Measurements from ENCODE around the gene CCL27. TPM values are rescaled to one million over a fixed set of nuclear protein-coding genes. Genes with fewer than 3 reads are reported as not detected.

The CCL27 gene
- total RNA-seq, 1 donor from 2014 or later = 1.1 TPM

DNA sequence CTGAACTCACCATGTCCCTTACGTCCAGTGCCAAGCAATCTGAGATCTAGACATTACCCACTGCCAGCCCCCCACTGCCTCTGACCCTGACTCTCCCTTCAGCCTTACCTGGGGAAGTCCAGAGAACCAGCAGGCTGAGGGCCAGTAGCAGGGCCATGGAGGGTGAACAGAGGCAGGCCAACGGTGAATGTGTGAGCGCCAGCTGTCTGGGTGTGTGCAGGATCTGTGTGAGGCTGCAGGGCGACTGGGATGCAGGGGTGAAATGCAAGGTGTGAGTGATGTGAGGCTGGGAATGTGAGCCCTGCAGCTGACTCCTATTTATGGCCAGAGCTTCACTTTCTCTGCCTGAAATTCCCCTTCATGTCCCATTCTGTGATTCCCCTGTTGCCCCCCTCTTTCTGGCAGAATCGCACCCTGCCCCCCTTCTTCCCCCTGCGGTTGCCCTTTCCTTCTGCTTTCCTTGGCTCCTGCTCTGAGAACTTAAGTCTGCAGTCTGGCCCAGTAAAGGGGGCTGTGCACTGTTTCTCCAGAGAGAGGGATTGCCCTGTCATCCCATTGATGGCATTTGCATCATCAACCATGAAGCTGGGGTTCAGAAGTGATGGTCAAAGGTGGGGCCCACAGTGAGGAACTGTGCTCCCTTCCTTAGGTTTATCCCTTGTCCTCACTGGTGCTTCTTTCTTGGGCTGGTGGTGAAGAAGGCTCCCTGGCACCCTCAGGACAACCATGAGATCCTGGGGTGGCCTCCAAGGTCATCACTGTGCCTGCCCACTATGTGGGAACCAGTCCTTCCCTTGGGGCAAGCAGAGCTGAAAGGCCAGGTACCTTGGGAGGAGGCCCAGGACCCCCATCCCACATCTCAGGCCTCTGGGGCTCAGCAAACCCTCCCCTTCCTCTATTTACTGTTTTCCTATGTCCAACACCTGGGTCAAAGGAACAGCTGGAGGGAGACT is 28.8 kb upstream of the CCL27 start, which contains the start of gene CCL19:
Gene CCL19, minus strand, starts transcription at position 294 of the 953 bp plus-strand sequence. Its CDS starts 137 bp downstream, at position 157.
- DNase-seq (ENCODE audit: extremely low spot score, unreplicated experiment) = no peak
- Mint-ChIP-seq H3K36me3 (peaks cover 4% of the 10 kb centered on the region), H3K27me3 (no peaks in the 10 kb centered on the region), H3K27ac (no peak within 1 kb of the TSS), H3K4me3 (no peak within 1 kb of the TSS), H3K4me1 (ENCODE audit: unreplicated experiment) (peaks cover 6% of the 10 kb centered on the region), H3K9me3 (no peaks in the 10 kb centered on the region)
- TF ChIP-seq, protein P1, sequence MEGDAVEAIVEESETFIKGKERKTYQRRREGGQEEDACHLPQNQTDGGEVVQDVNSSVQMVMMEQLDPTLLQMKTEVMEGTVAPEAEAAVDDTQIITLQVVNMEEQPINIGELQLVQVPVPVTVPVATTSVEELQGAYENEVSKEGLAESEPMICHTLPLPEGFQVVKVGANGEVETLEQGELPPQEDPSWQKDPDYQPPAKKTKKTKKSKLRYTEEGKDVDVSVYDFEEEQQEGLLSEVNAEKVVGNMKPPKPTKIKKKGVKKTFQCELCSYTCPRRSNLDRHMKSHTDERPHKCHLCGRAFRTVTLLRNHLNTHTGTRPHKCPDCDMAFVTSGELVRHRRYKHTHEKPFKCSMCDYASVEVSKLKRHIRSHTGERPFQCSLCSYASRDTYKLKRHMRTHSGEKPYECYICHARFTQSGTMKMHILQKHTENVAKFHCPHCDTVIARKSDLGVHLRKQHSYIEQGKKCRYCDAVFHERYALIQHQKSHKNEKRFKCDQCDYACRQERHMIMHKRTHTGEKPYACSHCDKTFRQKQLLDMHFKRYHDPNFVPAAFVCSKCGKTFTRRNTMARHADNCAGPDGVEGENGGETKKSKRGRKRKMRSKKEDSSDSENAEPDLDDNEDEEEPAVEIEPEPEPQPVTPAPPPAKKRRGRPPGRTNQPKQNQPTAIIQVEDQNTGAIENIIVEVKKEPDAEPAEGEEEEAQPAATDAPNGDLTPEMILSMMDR (conservative IDR thresholded peaks at IDR 0.05) = no peak

DNA sequence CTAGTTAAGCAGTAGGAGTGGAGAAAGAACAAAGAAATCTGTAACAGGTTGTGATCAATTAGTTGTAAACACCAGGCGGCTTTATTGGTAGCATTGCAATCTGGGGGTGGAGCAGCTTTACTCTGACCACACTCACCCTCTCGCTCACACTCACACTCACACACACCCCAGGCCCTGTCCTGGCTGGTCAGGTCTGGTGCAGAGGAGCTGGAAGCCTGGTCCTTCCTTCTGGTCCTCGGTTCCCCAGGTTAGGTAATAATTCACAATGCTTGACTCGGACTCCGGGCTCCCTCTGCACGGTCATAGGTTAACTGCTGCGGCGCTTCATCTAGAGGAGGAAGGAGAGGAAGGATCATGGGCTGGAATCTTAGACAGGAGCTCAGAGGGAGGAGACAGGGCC is 27.1 kb upstream of the CCL27 start:
- Mint-ChIP-seq H3K4me3 (no peak overlapping the region), H3K36me3 (peaks cover 5% of the 10 kb centered on the region), H3K9me3 (no peaks in the 10 kb centered on the region), H3K27me3 (no peaks in the 10 kb centered on the region), H3K4me1 (ENCODE audit: unreplicated experiment) (peaks cover 6% of the 10 kb centered on the region), H3K27ac (no peak overlapping the region)
- TF ChIP-seq, protein P1 (conservative IDR thresholded peaks at IDR 0.05) = no peak
- no peak for DNase-seq (ENCODE audit: extremely low spot score, unreplicated experiment)

DNA sequence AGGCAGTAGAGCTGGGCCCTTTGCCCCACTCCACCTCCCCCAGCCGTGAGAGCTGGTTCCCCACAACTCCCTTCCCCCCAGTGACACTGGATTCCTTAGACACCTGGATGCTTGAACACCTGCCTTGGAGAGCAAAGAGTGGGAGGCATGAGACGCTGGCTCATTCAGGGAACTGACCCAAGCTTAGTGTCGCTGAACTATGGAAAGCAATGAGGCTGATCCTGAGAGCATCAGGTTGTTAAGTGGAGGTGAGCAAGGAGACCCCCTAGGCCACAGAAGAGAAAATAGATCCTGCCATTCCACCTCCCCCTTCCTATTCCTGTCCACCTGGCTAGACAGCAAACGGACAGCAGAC is 26.6 kb upstream of the CCL27 start:
- no peak for DNase-seq (ENCODE audit: extremely low spot score, unreplicated experiment)
- Mint-ChIP-seq H3K36me3 (peaks cover 8% of the 10 kb centered on the region), H3K27me3 (no peaks in the 10 kb centered on the region), H3K9me3 (no peaks in the 10 kb centered on the region), H3K4me3 (no peak overlapping the region), H3K4me1 (ENCODE audit: unreplicated experiment) (peaks cover 6% of the 10 kb centered on the region), H3K27ac (no peak overlapping the region)
- TF ChIP-seq, protein P1 (conservative IDR thresholded peaks at IDR 0.05) = no peak

DNA sequence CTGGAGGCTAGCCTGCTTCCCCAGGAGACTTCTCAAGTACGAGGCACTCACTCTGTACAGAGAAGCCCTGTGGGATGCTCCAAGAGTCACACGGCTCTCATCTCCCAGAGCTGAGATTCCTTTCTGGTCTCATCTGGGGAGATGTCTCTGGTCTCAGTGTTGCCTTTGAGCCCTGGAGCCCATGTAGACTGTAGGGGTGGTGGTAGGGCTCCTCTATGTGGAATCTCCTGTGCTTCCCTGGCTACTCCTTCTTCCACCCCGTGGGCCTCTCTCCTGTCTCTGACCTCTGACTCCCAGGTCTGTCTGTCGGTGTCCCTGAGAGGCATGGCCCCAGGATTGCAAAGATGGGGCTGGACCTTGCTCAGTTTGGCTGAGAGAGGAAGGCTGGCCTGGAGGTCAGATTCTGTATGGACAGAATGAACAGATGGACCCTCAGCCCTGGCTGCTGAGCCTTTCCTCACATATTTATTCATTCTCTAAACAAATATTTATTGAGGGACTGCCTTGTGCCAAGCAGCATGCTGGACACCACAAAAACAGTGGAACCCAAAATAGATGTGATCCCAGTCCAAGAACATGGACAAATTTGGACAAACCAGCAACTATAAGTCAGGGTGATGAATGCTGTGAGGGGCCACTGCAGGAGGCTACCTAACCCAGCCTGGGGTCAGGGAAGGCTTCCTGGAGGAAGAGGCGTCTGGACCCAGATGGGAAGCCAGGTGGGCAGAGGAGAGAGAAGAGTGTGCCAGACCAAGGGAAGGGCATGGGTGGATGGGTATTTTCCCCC is 26.1 kb upstream of the CCL27 start:
- no peak for DNase-seq (ENCODE audit: extremely low spot score, unreplicated experiment)
- no peak overlapping the region for H3K4me3 Mint-ChIP-seq
- peaks cover 12% of the 10 kb centered on the region for H3K36me3 Mint-ChIP-seq
- no peak overlapping the region for H3K27ac Mint-ChIP-seq
- H3K9me3 Mint-ChIP-seq = no peaks in the 10 kb centered on the region
- H3K27me3 Mint-ChIP-seq = no peaks in the 10 kb centered on the region
- TF ChIP-seq, protein P1 (conservative IDR thresholded peaks at IDR 0.05) = no peak
- peaks cover 6% of the 10 kb centered on the region for H3K4me1 Mint-ChIP-seq (ENCODE audit: unreplicated experiment)

DNA sequence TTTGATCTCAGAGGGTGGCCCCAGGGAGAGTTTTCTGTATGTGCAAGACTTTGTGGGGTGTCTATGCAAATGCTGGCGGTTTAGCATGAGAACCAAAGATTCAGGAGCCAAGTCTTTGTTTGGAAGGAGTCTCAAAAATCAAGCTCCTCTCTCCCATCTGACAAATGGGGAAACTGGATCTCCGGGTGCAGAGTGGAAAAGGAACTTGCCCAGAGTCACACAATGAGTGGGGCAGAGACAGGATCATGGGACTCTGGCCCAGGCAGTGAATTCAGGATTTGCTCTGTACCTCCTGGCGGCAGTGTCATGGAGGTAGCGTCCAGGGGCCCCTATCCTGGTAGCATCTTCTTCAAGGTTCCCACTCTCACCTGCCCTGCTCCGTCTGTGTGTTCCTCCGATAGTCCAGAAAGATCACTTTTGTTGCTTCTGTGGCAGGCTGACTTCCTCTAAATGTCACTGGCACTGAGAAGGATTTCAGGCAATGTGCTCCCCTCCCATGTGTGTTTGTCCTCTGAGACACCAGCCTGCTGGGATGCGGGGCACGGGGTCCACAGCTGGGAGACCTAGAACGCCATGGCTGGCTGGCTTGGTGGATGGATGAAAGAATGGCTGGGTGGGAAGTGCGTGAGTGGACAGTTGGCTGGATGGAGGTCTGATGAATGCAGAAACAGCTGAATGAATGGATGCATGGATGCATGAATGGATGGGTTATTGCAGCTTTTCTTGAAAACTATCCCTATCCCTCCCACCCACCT is 25.0 kb upstream of the CCL27 start:
- no peak overlapping the region for H3K4me3 Mint-ChIP-seq
- H3K27me3 Mint-ChIP-seq = no peaks in the 10 kb centered on the region
- H3K4me1 Mint-ChIP-seq (ENCODE audit: unreplicated experiment) = peaks cover 6% of the 10 kb centered on the region
- TF ChIP-seq, protein P1 (conservative IDR thresholded peaks at IDR 0.05) = no peak
- no peak overlapping the region for H3K27ac Mint-ChIP-seq
- no peaks in the 10 kb centered on the region for H3K9me3 Mint-ChIP-seq
- no peak for DNase-seq (ENCODE audit: extremely low spot score, unreplicated experiment)
- H3K36me3 Mint-ChIP-seq = peaks cover 15% of the 10 kb centered on the region

Data from type B pancreatic cell (in vitro differentiated cells).